ENCODE results near the gene RTEL1. TPM values are rescaled to one million over a fixed set of nuclear protein-coding genes. Genes with fewer than 3 reads are reported as not detected.
"Not testable (repeated sequence)": the region's sequence is repeated elsewhere in the genome, so short reads cannot be mapped to it uniquely, and the experiment has no call there.

The RTEL1 gene
- total and polyA plus RNA-seq, 4 experiments from 2014 or later, result 1.3 to 36.0 (median 18.2) TPM

DNA sequence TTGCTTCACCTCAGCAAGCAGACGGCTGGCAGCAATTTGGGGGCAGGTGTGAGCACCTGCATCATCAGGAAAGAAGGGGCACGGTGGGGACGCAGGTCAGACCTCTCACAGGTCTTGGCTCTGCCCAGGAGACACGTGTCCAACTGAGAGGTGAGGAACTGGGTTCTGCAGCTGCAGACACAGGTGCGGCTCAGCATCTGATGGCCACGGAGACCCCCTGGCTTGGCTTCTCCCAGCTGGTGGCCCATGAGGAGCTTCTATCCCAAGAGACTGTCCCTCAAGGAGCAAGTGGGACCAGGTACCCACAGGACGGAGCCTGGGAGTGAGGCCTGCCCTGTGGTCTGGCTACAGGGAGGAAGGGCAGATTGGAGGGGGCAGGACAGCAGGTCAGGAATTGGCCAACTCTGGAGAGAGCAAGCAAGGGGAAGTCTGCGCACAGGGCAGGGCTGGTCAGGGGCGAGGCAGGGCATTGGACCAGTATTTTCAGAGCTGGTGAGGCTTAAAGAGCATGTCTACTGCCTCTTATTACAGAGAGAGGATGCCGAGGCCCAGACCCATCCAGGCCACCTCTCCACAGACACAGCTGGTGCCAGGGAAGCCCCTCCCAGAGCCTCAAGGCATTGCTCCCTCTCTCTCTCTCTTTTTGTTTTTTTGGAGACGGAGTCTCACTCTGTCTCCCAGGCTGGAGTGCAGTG is 9.1 kb upstream of the RTEL1 start:
- no peaks in the 10 kb centered on the region for H3K27me3 Mint-ChIP-seq
- H3K27ac ChIP-seq (ENCODE audit: low read depth, low read length), result no peak overlapping the region
- peak overlapping the region in 1 of 7 donors; percentile 82 for H3K27ac Mint-ChIP-seq
- ChIA-PET POLR2A (ENCODE audit: partially characterized antibody) (interaction anchor here (0.9 to 1.6 kb wide), 4 partner anchors 9 to 88 kb away, joined by 3 to 6 read pairs (median 5); partner anchors contain the start of genes GMEB2, LIME1 and RTEL1), CTCF (ENCODE audit: partially characterized antibody) (no interaction called here)
- peaks cover 0 to 2% (median 0%) of the 10 kb centered on the region in 8 donors for H3K9me3 Mint-ChIP-seq
- H3K36me3 ChIP-seq (ENCODE audit: insufficient read depth, low read length), result no peaks in the 10 kb centered on the region
- peaks cover 19% of the 10 kb centered on the region for H3K4me1 ChIP-seq (ENCODE audit: insufficient read depth, low read length)
- H3K4me3 Mint-ChIP-seq, result peak overlapping the region in 1 of 8 donors; percentile 42
- peaks cover 12 to 23% (median 16%) of the 10 kb centered on the region in 4 donors for H3K4me1 Mint-ChIP-seq
- H3K27me3 ChIP-seq (ENCODE audit: insufficient read depth, low read length), result no peaks in the 10 kb centered on the region
- peaks cover 4 to 9% of the 10 kb centered on the region in 2 donors for H3K36me3 Mint-ChIP-seq
- no peak overlapping the region for H3K4me3 ChIP-seq (ENCODE audit: low read length in 2 of 2)
- H3K9me3 ChIP-seq (ENCODE audit: control insufficient read depth in 1 of 2, low read length in 2 of 2), result no peaks in the 10 kb centered on the region
- DNase-seq, result peak in 1 of 5 donors; percentile 24
- intact Hi-C loops (cut with micrococcal nuclease), result no loop called here

- H3K9me3 Mint-ChIP-seq; H3K36me3 ChIP-seq (ENCODE audit: insufficient read depth, low read length); H3K27ac Mint-ChIP-seq; H3K4me3 Mint-ChIP-seq; H3K36me3 Mint-ChIP-seq; H3K27me3 Mint-ChIP-seq; H3K4me3 ChIP-seq (ENCODE audit: low read length in 2 of 2); H3K9me3 ChIP-seq (ENCODE audit: control insufficient read depth in 1 of 2, low read length in 2 of 2); CTCF ChIA-PET (ENCODE audit: partially characterized antibody); H3K27me3 ChIP-seq (ENCODE audit: insufficient read depth, low read length); H3K27ac ChIP-seq (ENCODE audit: low read depth, low read length); intact Hi-C loops (cut with micrococcal nuclease); DNase-seq: not testable (repeated sequence)
- POLR2A ChIA-PET (ENCODE audit: partially characterized antibody), result interaction anchor here (1.2 to 6.7 kb wide), 3 partner anchors 8 to 24 kb away, joined by 3 to 60 read pairs (median 27); partner anchors contain the start of gene GMEB2
- peaks cover 33% of the 10 kb centered on the region for H3K4me1 ChIP-seq (ENCODE audit: insufficient read depth, low read length)
- H3K4me1 Mint-ChIP-seq, result peaks cover 17 to 32% (median 24%) of the 10 kb centered on the region in 4 donors
These were observed 7.6 kb upstream of the RTEL1 start for GRCh38 chr20:63650486-63650885.

DNA sequence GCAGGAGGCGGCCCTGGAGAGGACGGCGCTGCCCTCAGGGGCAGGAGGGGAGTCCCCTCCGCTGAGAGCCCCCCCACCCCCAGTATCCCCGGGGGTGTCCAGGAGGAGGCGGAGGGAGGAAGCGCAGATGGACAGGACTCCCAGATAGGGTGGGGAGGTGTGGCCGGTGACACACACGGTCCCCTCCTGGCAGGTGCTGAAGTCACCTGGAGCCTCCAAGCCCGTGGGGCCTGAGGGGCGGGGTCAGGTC is 6.2 kb upstream of the RTEL1 start:
- no peaks in the 10 kb centered on the region for H3K9me3 ChIP-seq (ENCODE audit: control insufficient read depth in 1 of 2, low read length in 2 of 2)
- ChIA-PET POLR2A (ENCODE audit: partially characterized antibody) (interaction anchor here (0.9 to 6.7 kb wide), 12 partner anchors 9 to 114 kb away, joined by 3 to 60 read pairs (median 4); partner anchors contain the start of genes ARFRP1, GMEB2, LIME1 and PTK6), CTCF (ENCODE audit: partially characterized antibody) (interaction anchor here (0.8 to 2.2 kb wide), 3 partner anchors 10 to 19 kb away, joined by 3 to 5 read pairs (median 3); no protein-coding TSS in a partner anchor)
- Mint-ChIP-seq H3K4me1 (peaks cover 16 to 32% (median 24%) of the 10 kb centered on the region in 4 donors), H3K27ac (peak overlapping the region in 4 of 7 donors; percentile 78 to 93 (median 90)), H3K27me3 (no peaks in the 10 kb centered on the region), H3K9me3 (no peaks in the 10 kb centered on the region), H3K4me3 (peak overlapping the region; percentile 87 to 92 (median 89)), H3K36me3 (peaks cover 0 to 8% of the 10 kb centered on the region in 2 donors)
- intact Hi-C loops (cut with micrococcal nuclease), result loop anchor here (2.0 kb wide), 1 partner anchor 85 kb away; the partner anchor contains the start of gene LIME1
- H3K27ac ChIP-seq (ENCODE audit: low read depth, low read length), result peak overlapping the region; percentile 24
- H3K4me1 ChIP-seq (ENCODE audit: insufficient read depth, low read length), result peaks cover 35% of the 10 kb centered on the region
- H3K4me3 ChIP-seq (ENCODE audit: low read length in 2 of 2), result peak overlapping the region in 1 of 2 donors; percentile 64
- peak in 1 of 5 donors; percentile 42 for DNase-seq
- no peaks in the 10 kb centered on the region for H3K36me3 ChIP-seq (ENCODE audit: insufficient read depth, low read length)
- H3K27me3 ChIP-seq (ENCODE audit: insufficient read depth, low read length), result no peaks in the 10 kb centered on the region

- Histone ChIP-seq H3K9me3 (ENCODE audit: control insufficient read depth in 1 of 2, low read length in 2 of 2) (no peaks in the 10 kb centered on the region), H3K27me3 (ENCODE audit: insufficient read depth, low read length) (no peaks in the 10 kb centered on the region), H3K27ac (ENCODE audit: low read depth, low read length) (peak overlapping the region; percentile 24), H3K4me1 (ENCODE audit: insufficient read depth, low read length) (peaks cover 38% of the 10 kb centered on the region), H3K36me3 (ENCODE audit: insufficient read depth, low read length) (no peaks in the 10 kb centered on the region), H3K4me3 (ENCODE audit: low read length in 2 of 2) (peak overlapping the region in 1 of 2 donors; percentile 64)
- Mint-ChIP-seq H3K9me3 (no peaks in the 10 kb centered on the region), H3K27ac (peak overlapping the region in 3 of 7 donors; percentile 51 to 91 (median 89)), H3K4me3 (peak overlapping the region; percentile 58 to 91 (median 88)), H3K27me3 (no peaks in the 10 kb centered on the region), H3K36me3 (peaks cover 0 to 8% of the 10 kb centered on the region in 2 donors), H3K4me1 (peaks cover 16 to 36% (median 24%) of the 10 kb centered on the region in 4 donors)
- intact Hi-C loops (cut with micrococcal nuclease), result loop anchor here (2.0 kb wide), 1 partner anchor 84 kb away; the partner anchor contains the start of gene LIME1
- ChIA-PET POLR2A (ENCODE audit: partially characterized antibody) (interaction anchor here (0.9 to 6.7 kb wide), 14 partner anchors 10 to 115 kb away, joined by 3 to 60 read pairs (median 4); partner anchors contain the start of genes ARFRP1, GMEB2, LIME1 and PTK6), CTCF (ENCODE audit: partially characterized antibody) (interaction anchor here (0.8 to 2.2 kb wide), 3 partner anchors 11 to 20 kb away, joined by 3 to 5 read pairs (median 3); no protein-coding TSS in a partner anchor)
- peak; percentile 38 to 69 (median 39) for DNase-seq
These were observed 5.7 kb upstream of the RTEL1 start for GRCh38 chr20:63652192-63652980.

- peak; percentile 64 to 85 (median 66) for DNase-seq
- H3K27me3 ChIP-seq (ENCODE audit: insufficient read depth, low read length), result no peaks in the 10 kb centered on the region
- intact Hi-C loops (cut with micrococcal nuclease), result loop anchor here (1.0 to 2.0 kb wide), 3 partner anchors 11 to 83 kb away; partner anchors contain the start of gene LIME1
- Mint-ChIP-seq H3K36me3 (peaks cover 0 to 11% of the 10 kb centered on the region in 2 donors), H3K27ac (peak within 1 kb of the TSS; percentile 42 to 90 (median 76)), H3K4me1 (peaks cover 18 to 45% (median 29%) of the 10 kb centered on the region in 4 donors), H3K27me3 (no peaks in the 10 kb centered on the region), H3K9me3 (no peaks in the 10 kb centered on the region), H3K4me3 (peak within 1 kb of the TSS; percentile 77 to 91 (median 87))
- H3K9me3 ChIP-seq (ENCODE audit: control insufficient read depth in 1 of 2, low read length in 2 of 2), result no peaks in the 10 kb centered on the region
- no peaks in the 10 kb centered on the region for H3K36me3 ChIP-seq (ENCODE audit: insufficient read depth, low read length)
- peaks cover 45% of the 10 kb centered on the region for H3K4me1 ChIP-seq (ENCODE audit: insufficient read depth, low read length)
- CTCF ChIA-PET (ENCODE audit: partially characterized antibody), result interaction anchor here (1.2 to 2.2 kb wide), 2 partner anchors 12 to 17 kb away, joined by 5 read pairs; no protein-coding TSS in a partner anchor
- H3K27ac ChIP-seq (ENCODE audit: low read depth, low read length), result peak within 1 kb of the TSS; percentile 49
- peak within 1 kb of the TSS; percentile 23 to 67 for H3K4me3 ChIP-seq (ENCODE audit: low read length in 2 of 2)
- POLR2A ChIA-PET (ENCODE audit: partially characterized antibody), result interaction anchor here (0.8 to 6.7 kb wide), 13 partner anchors 9 to 100 kb away, joined by 3 to 60 read pairs (median 5); partner anchors contain the start of genes ARFRP1, GMEB2, LIME1 and SLC2A4RG
These were observed 4.8 kb upstream of the RTEL1 start, which contains the start of gene STMN3 for GRCh38 chr20:63653041-63653973. STMN3 (minus strand) TSS chr20:63653424; CDS start chr20:63653345, 79 bp downstream.

Measured in CD4-positive, alpha-beta memory T cell (primary cell).